Left ventricle myocardium inferior (tissue), 1 donor: ENCODE measurements around the gene NEURL1. TPM values are rescaled to one million over a fixed set of nuclear protein-coding genes. Genes with fewer than 3 reads are reported as not detected.

Experiments
- DNase-seq: peaks from one replicate; pipeline ENCODE4 v3.0.0-alpha.2; 2020
- H3K27ac ChIP-seq: fragments of 200-600 bp; replicated peaks from 2 replicates; pipeline ENCODE4 v1.8.0; 2021
- H3K27me3 ChIP-seq: fragments of 200-600 bp; 2 replicates; pipeline ENCODE4 v1.8.0; 2021; ENCODE audit warnings: low read depth
- H3K36me3 ChIP-seq: fragments of 200-600 bp; 2 replicates; pipeline ENCODE4 v1.8.0; 2021
- H3K4me1 ChIP-seq: fragments of 200-600 bp; 2 replicates; pipeline ENCODE4 v1.8.0; 2021
- H3K4me3 ChIP-seq: fragments of 200-600 bp; 2 replicates; pipeline ENCODE4 v1.8.0; 2021; ENCODE audit warnings: mild to moderate bottlenecking, moderate library complexity
- H3K9me3 ChIP-seq: fragments of 200-600 bp; replicated peaks from 2 replicates; pipeline ENCODE4 v1.8.0; 2021
- CTCF ChIP-seq: fragments of 200-600 bp; IDR thresholded peaks from 2 replicates; pipeline ENCODE4 v1.8.0; 2021; ENCODE audit warnings: antibody characterized with exemption, mild to moderate bottlenecking, borderline replicate concordance
- intact Hi-C: fragments of 100-400 bp; cut with micrococcal nuclease; formaldehyde crosslinking; loops from one replicate; pipeline ENCODE4 v1.11.0; 2022
- total RNA-seq: library from RNA; stranded (reverse); fragmentation: NEBNext Ultra II Directional; extraction: Animal tissue kit (Norgen Biotek cat#: 25700); gene quantifications from one replicate; pipeline ENCODE4 v1.2.1, GENCODE V29; 2021
- donor health status: DM: no; HTN: yes; CAD: no; lungs with severe emphysema.

The NEURL1 gene
- total RNA-seq, 1 donor from 2014 or later, result 0.14 TPM

GRCh38 chr10:103544657-103545310 is 51.3 kb downstream of the NEURL1 start:
- Histone ChIP-seq H3K27me3 (peaks cover 15% of the 10 kb centered on the region), H3K4me3 (no peak overlapping the region), H3K9me3 (no peaks in the 10 kb centered on the region), H3K27ac (no peak overlapping the region), H3K36me3 (no peaks in the 10 kb centered on the region), H3K4me1 (peaks cover 22% of the 10 kb centered on the region)
- no peak for TF ChIP-seq CTCF
- no peak for DNase-seq
- intact Hi-C loops, result no loop called here

GRCh38 chr10:103545366-103545765 is 51.9 kb downstream of the NEURL1 start:
- H3K9me3 ChIP-seq, result no peaks in the 10 kb centered on the region
- no peak overlapping the region for H3K27ac ChIP-seq
- no peak for DNase-seq
- H3K4me3 ChIP-seq, result no peak overlapping the region
- intact Hi-C loops, result no loop called here
- peaks cover 22% of the 10 kb centered on the region for H3K4me1 ChIP-seq
- TF ChIP-seq CTCF, result no peak
- H3K36me3 ChIP-seq, result no peaks in the 10 kb centered on the region
- H3K27me3 ChIP-seq, result peaks cover 9% of the 10 kb centered on the region

- Histone ChIP-seq H3K4me1 (peaks cover 22% of the 10 kb centered on the region), H3K27me3 (peaks cover 5% of the 10 kb centered on the region), H3K27ac (no peak overlapping the region), H3K9me3 (no peaks in the 10 kb centered on the region), H3K36me3 (no peaks in the 10 kb centered on the region), H3K4me3 (no peak overlapping the region)
- intact Hi-C loops, result no loop called here
- no peak for TF ChIP-seq CTCF
- no peak for DNase-seq
Measured at GRCh38 chr10:103545771-103546281, 52.3 kb downstream of the NEURL1 start.

- no peak overlapping the region for H3K27ac ChIP-seq
- intact Hi-C loops, result no loop called here
Measured at GRCh38 chr10:103546401-103546800, 52.9 kb downstream of the NEURL1 start.

GRCh38 chr10:103547391-103547946 is 54.0 kb downstream of the NEURL1 start:
- H3K9me3 ChIP-seq, result no peaks in the 10 kb centered on the region
- no peak overlapping the region for H3K4me3 ChIP-seq
- intact Hi-C loops, result no loop called here
- no peaks in the 10 kb centered on the region for H3K27me3 ChIP-seq
- DNase-seq, result no peak
- no peak for TF ChIP-seq CTCF
- no peaks in the 10 kb centered on the region for H3K36me3 ChIP-seq
- H3K27ac ChIP-seq, result no peak overlapping the region
- H3K4me1 ChIP-seq, result peaks cover 20% of the 10 kb centered on the region

More at GRCh38 chr10:103546401-103546800, 52.9 kb downstream of the NEURL1 start:
- Histone ChIP-seq H3K9me3 (no peaks in the 10 kb centered on the region), H3K27me3 (peaks cover 3% of the 10 kb centered on the region), H3K4me3 (no peak overlapping the region), H3K36me3 (no peaks in the 10 kb centered on the region), H3K4me1 (peaks cover 22% of the 10 kb centered on the region)
- no peak for TF ChIP-seq CTCF
- DNase-seq, result no peak
